ENCODE measurements around the gene BPIFB2. TPM values are rescaled to one million over a fixed set of nuclear protein-coding genes. Genes with fewer than 3 reads are reported as not detected.

The BPIFB2 gene
- polyA plus RNA-seq, 1 experiment = not detected

DNA sequence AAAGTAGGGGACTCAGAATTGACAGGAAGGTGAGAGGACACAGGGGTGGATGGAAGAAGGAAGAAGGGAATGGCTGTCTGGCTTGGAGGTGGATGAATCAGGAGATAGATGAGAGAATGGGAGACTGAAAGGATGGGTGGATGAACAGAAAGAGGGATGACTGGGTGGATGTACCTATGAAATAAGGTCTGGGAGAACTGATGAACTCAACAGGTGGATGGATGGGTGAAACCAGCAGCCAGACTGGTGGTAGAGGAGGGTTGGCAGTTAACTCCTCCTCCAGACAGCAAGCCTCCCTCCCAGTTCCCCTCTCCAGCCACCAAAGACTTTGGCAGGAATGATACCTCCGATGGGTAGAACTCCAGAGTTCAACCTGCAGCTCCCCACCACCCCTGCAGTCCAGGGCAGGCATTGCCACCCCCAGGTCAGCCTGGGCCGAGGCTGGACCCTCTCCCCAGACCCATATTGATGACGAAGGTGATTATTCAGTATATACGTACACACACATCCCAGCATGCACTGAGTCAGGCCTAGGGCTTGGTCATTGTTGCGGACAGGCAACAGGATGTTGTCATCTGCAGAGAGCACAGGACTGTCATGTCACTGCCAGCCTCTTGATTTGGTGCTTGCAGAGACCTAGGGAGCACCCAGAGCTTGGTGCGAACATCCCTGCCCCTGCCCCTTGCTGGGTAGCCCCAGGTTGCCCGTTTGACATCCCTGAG, 5.3 kb upstream of the BPIFB2 start:
- ChIA-PET CTCF (no interaction called here), POLR2A (no interaction called here)
- TF ChIP-seq, protein P1, sequence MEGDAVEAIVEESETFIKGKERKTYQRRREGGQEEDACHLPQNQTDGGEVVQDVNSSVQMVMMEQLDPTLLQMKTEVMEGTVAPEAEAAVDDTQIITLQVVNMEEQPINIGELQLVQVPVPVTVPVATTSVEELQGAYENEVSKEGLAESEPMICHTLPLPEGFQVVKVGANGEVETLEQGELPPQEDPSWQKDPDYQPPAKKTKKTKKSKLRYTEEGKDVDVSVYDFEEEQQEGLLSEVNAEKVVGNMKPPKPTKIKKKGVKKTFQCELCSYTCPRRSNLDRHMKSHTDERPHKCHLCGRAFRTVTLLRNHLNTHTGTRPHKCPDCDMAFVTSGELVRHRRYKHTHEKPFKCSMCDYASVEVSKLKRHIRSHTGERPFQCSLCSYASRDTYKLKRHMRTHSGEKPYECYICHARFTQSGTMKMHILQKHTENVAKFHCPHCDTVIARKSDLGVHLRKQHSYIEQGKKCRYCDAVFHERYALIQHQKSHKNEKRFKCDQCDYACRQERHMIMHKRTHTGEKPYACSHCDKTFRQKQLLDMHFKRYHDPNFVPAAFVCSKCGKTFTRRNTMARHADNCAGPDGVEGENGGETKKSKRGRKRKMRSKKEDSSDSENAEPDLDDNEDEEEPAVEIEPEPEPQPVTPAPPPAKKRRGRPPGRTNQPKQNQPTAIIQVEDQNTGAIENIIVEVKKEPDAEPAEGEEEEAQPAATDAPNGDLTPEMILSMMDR (IDR thresholded peaks at IDR 0.05; ENCODE audit: insufficient read depth, low read depth, low read length) = no peak

DNA sequence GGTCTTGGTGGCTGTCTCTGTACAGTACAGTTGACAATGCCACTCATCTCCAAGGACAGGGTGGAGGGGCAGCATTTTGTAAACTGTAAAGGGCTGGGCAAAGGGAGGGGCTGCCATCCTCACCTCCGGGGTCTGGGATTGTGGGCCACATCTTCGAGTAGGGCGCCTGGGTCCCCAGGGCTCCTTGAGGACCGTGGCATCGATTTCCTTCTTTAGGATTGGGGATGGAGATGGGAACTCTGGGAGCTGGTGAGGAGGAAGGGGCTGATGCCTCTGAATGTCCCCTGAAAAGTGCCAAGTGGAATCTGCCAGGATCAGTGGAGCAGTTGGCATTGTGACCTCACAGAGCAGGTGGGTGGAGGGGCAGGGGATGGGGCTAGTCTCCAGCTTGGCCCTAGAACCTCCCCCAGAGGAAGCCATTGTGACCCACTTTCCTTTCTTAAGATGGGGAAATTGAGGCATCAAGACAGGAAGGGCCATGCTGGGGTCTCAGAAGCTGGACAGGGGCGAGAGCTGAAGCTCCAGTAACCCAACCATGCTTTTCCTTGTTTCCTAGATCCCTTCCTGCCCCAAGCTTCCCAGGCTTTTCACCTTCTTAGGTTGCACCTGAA, 3.3 kb upstream of the BPIFB2 start, which contains the start of gene SUN5:
SUN5 (minus strand) TSS at position 293 of the 611 bp plus-strand sequence; CDS start at position 200, 93 bp downstream.
- TF ChIP-seq, protein P1 (IDR thresholded peaks at IDR 0.05; ENCODE audit: insufficient read depth, low read depth, low read length) = no peak
- DNase-seq (ENCODE audit: low read depth) = no peak
- POLR2A ChIA-PET = no interaction called here
- no peak within 1 kb of the TSS for H3K4me3 ChIP-seq (ENCODE audit: low read depth, low read length)
- H3K27me3 ChIP-seq (ENCODE audit: control insufficient read depth, insufficient read depth, low read length) = no peaks in the 10 kb centered on the region
- H3K36me3 ChIP-seq (ENCODE audit: control insufficient read depth, insufficient read depth, low read length) = no peaks in the 10 kb centered on the region
- CTCF ChIA-PET = interaction anchor here (0.9 to 1.8 kb wide), 4 partner anchors 9 to 214 kb away, joined by 3 to 4 read pairs (median 4); no protein-coding TSS in a partner anchor

More for the DNA sequence above, 5.3 kb upstream of the BPIFB2 start:
- H3K36me3 ChIP-seq (ENCODE audit: control insufficient read depth, insufficient read depth, low read length) = no peaks in the 10 kb centered on the region
- no peak overlapping the region for H3K4me3 ChIP-seq (ENCODE audit: low read depth, low read length)
- H3K27me3 ChIP-seq (ENCODE audit: control insufficient read depth, insufficient read depth, low read length) = no peaks in the 10 kb centered on the region
- no peak for DNase-seq (ENCODE audit: low read depth)

DNA sequence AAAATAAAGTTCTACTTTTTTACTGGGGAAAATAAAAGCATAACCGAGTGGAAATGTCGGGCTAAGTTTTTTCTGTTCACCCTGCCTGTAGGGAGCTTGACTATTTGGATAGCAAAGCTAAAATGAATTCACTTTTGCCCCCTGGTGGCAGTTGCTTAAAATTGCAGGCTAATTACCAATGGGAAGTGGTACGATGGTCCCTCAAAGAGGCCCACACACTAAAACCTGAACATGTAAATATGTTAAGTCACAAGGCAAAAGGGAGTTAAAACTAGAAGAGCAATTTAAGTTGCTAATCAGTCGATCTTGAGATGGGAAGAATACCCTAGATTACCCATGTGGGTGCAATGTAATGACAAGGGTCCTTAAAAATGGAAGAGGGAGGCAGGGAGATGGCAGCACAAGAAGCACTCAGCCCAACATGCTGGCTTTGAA, 2.4 kb upstream of the BPIFB2 start:
- H3K36me3 ChIP-seq (ENCODE audit: control insufficient read depth, insufficient read depth, low read length) = no peaks in the 10 kb centered on the region
- POLR2A ChIA-PET = no interaction called here
- CTCF ChIA-PET = interaction anchor here (1.2 to 1.8 kb wide), 3 partner anchors 9 to 215 kb away, joined by 4 read pairs; no protein-coding TSS in a partner anchor

DNA sequence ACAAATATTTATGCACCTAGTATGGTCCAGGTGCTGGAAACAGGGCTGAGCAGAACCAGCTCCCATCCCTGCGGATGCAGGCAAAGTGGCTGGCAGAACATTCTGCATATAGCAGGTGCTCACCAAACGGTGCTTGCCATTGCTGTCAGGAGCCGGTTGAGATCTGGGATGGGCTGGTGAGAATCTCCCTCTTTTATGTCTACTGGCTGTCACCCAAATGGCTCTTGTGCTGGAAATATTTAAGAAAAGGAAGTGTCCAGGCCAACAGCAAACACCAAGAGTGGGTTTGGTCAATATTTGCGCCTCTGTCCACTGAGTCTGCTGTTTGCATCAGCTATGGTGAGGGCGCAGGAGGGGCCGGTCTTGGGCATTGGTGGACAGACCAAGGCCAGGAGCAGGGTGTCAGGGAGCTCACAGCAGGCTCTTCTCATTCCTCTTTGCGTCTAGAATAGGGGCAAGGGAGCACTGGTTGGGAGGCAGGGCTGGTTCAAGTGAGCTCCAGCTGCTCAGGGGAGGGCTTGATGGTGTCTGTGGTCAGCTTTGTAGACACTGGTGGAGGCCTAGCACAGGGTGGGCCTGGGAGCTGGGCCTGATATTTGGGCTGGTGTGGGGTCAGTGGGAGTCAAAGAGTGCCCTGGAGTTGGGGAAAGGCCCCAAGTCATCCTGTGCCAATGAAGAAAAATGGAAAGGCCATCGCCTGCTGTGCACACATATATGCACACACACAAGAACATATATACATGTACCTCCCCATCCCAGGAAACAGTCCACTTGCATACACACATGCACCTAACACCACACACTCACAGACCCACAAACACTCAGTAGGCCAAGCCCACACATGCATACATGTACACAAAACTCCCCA, 1.4 kb upstream of the BPIFB2 start:
- CTCF ChIA-PET = interaction anchor here (0.8 kb wide), 1 partner anchor 36 kb away, joined by 3 read pairs; no protein-coding TSS in a partner anchor
- Histone ChIP-seq H3K4me3 (ENCODE audit: low read depth, low read length) (no peak overlapping the region), H3K36me3 (ENCODE audit: control insufficient read depth, insufficient read depth, low read length) (no peaks in the 10 kb centered on the region), H3K27me3 (ENCODE audit: control insufficient read depth, insufficient read depth, low read length) (no peaks in the 10 kb centered on the region)
- DNase-seq (ENCODE audit: low read depth) = no peak
- TF ChIP-seq, protein P1 (IDR thresholded peaks at IDR 0.05; ENCODE audit: insufficient read depth, low read depth, low read length) = no peak
- POLR2A ChIA-PET = no interaction called here

More for the DNA sequence above, 2.4 kb upstream of the BPIFB2 start:
- Histone ChIP-seq H3K27me3 (ENCODE audit: control insufficient read depth, insufficient read depth, low read length) (no peaks in the 10 kb centered on the region), H3K4me3 (ENCODE audit: low read depth, low read length) (no peak overlapping the region)
- TF ChIP-seq, protein P1 (IDR thresholded peaks at IDR 0.05; ENCODE audit: insufficient read depth, low read depth, low read length) = peak; percentile 32
- no peak for DNase-seq (ENCODE audit: low read depth)

Data from BJ (cell line).